Parathyroid adenoma (tissue), 2 donors: ENCODE results near the gene EIF1.
"Not testable (repeated sequence)": the region's sequence is repeated elsewhere in the genome, so short reads cannot be mapped to it uniquely, and the experiment has no call there.

Source experiments
- H2AFZ ChIP-seq: fragments of 300-600 bp; sonication (generic); one replicate; pipeline ENCODE4 v1.7.0; 2017; ENCODE audit warnings: antibody characterized with exemption, mild to moderate bottlenecking
- H3K27ac ChIP-seq: fragments of 300-600 bp; sonication (generic); one replicate; pipeline ENCODE4 v1.7.0; 2017
- H3K27me3 ChIP-seq: fragments of 300-600 bp; sonication (generic); one replicate; pipeline ENCODE4 v1.7.0; 2017; ENCODE audit warnings: low read length; ENCODE audit not compliant: control insufficient read depth, insufficient read depth
- H3K36me3 ChIP-seq: fragments of 300-600 bp; sonication (generic); one replicate; pipeline ENCODE4 v1.7.0; 2017; ENCODE audit warnings: low read length; ENCODE audit not compliant: control insufficient read depth, insufficient read depth
- H3K4me1 ChIP-seq: fragments of 300-600 bp; sonication (generic); one replicate; pipeline ENCODE4 v1.7.0; 2017; ENCODE audit warnings: control low read depth
- H3K4me2 ChIP-seq: fragments of 300-600 bp; sonication (generic); one replicate; pipeline ENCODE4 v1.7.0; 2017; ENCODE audit warnings: low read length
- H3K4me3 ChIP-seq: fragments of 300-600 bp; sonication (generic); one replicate; pipeline ENCODE4 v1.7.0; 2017; ENCODE audit warnings: low read depth, low read length
- H3K79me2 ChIP-seq: fragments of 300-600 bp; sonication (generic); one replicate; pipeline ENCODE4 v1.7.0; 2017; ENCODE audit warnings: control low read depth
- H3K9ac ChIP-seq: fragments of 300-600 bp; sonication (generic); one replicate; pipeline ENCODE4 v1.7.0; 2017; ENCODE audit warnings: mild to moderate bottlenecking
- H3K9me3 ChIP-seq: fragments of 300-600 bp; sonication (generic); one replicate; pipeline ENCODE4 v1.7.0; 2017; ENCODE audit warnings: low read length; ENCODE audit not compliant: control insufficient read depth
- CTCF ChIP-seq: fragments of 300-600 bp; sonication (generic); IDR thresholded peaks from one replicate; pipeline ENCODE4 v1.7.0; 2017; ENCODE audit warnings: antibody characterized with exemption, mild to moderate bottlenecking
- donor health status: primary hyperparathyroidism.

Gene EIF1

DNA sequence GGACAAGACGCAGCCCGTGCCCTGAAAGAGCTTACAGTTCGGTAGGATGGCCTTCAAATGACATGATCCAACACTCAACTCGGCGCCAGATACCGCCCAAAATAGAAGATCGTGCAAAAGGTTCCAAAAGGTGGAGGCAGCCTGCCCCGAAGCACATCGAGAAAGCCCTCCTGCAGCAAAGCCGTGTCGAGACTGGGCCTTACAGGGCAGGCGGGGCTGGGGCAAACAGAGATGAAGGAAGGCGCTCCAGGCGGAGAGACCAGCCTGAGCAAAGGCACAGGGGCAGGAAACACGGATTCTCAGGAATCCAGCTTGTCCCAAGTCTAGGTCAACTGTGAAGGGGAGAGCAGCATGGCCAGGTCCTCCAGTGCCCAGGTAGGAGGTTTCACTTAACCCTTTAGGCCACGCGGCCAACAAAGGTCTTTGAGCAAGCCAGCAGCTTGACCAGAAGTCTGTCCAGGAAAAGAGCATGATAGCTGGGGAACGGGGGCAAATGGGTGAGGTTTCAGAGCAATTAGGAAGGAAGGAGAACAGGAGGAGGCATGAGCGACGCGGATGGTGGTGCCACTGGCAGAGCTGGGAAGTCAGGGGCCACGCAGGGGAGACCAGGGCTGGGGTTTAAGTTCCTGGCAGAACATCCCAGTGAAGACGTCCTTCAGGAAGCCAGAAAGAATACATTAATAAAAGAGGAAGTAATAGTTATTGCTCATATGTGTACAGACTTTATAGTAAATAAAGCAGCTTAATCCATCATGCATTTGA lies 21.2 kb upstream of the EIF1 start:
- no peak overlapping the region for H3K9ac ChIP-seq
- no peak overlapping the region for H3K4me3 ChIP-seq
- peak overlapping the region; percentile 86 for H3K4me2 ChIP-seq
- no peak for TF ChIP-seq CTCF
- H3K36me3 ChIP-seq, result no peaks in the 10 kb centered on the region
- H3K4me1 ChIP-seq, result peaks cover 31% of the 10 kb centered on the region
- H3K79me2 ChIP-seq, result no peaks in the 10 kb centered on the region
- no peaks in the 10 kb centered on the region for H3K9me3 ChIP-seq
- no peaks in the 10 kb centered on the region for H3K27me3 ChIP-seq
- peak overlapping the region; percentile 90 for H2AFZ ChIP-seq
- H3K27ac ChIP-seq, result peak overlapping the region; percentile 97

DNA sequence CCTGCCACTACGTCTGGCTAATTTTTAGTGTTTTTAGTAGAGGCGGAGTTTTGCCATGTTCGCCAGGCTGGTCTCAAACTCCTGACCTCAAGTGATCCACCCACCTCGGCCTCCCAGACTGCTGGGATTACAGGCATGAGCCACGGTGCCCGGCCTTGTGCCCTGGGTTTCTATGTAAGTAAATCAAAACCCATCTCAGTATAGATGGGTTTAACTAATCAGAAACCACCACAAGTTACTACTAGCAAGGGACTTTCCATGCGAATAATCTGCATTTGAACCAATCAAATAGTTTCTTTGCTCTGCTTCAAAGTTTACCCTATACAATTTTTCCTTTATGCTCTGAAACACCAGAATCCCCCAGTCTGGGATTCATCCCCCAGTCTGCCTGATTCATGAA lies 16.5 kb upstream of the EIF1 start:
- no peak overlapping the region for H3K9ac ChIP-seq
- TF ChIP-seq CTCF, result no peak
- no peaks in the 10 kb centered on the region for H3K79me2 ChIP-seq
- H3K9me3 ChIP-seq, result no peaks in the 10 kb centered on the region
- H3K4me2 ChIP-seq, result no peak overlapping the region
- H2AFZ ChIP-seq, result no peak overlapping the region
- H3K27me3 ChIP-seq, result no peaks in the 10 kb centered on the region
- H3K27ac ChIP-seq, result no peak overlapping the region
- H3K4me3 ChIP-seq, result no peak overlapping the region
- H3K36me3 ChIP-seq, result no peaks in the 10 kb centered on the region
- peaks cover 2% of the 10 kb centered on the region for H3K4me1 ChIP-seq

DNA sequence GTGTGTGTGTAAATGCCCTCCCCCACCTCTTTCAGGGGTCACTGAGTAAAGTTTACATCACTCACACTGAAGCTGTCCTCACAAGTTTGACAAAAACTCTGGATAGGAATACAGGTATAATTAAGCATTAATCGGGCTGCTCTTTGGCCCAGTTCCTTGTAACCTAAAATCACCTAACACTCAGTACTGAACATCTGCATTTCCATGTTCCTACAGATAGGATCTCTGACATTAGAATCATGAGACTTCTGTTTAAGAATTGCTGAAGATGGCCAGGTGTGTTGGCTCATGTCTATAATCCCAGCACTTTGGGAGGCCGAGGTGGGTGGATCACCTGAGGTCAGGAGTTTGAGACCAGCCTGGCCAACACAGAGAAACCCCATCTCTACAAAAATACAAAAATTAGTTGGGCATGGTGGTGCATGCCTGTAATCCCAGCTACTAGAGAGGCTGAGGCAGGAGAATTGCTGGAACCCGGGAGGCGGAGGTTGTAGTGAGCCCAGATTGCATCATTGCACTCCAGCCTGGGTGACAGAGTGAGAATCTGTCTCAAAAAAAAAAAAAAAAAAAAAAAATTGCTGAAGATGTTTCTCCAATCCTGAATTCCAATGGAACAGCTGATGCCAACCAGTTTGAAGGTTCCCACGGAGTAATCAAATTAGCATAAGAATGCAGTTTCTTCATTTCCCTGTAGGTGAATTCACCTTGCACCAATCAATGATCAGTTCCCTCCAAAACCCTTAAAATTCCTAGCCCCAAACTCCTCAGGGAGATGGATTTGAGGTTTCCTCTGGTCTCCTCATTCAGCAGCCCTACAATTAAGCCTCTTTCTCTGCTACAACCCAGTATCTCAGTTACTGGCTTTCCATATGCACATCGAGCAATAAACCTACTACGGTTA lies 13.3 kb upstream of the EIF1 start:
- not testable (repeated sequence) for H3K4me2 ChIP-seq, H3K36me3 ChIP-seq, H2AFZ ChIP-seq, H3K27me3 ChIP-seq, H3K79me2 ChIP-seq, H3K27ac ChIP-seq, H3K4me1 ChIP-seq, H3K4me3 ChIP-seq, H3K9me3 ChIP-seq, H3K9ac ChIP-seq

DNA sequence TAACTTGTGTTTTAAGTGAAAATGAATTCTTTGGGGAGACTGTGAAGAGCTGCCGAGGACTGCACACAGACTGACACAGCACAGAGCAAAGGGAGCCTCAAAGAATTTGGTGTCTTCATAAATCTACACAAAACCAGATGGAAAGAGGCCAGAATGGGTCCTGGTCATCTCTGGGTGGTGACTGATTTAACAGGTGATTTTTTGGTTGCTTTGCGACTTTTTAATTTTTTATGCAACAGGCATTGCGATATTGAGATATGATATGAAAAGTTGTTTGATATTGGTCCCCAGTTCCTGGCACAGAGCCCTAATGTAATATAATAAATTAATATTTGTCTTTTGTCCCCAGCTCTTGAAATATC lies 12.6 kb upstream of the EIF1 start:
- H3K36me3 ChIP-seq, result no peaks in the 10 kb centered on the region
- H3K4me2 ChIP-seq, result no peak overlapping the region
- no peaks in the 10 kb centered on the region for H3K79me2 ChIP-seq
- TF ChIP-seq CTCF, result no peak
- H3K4me3 ChIP-seq, result no peak overlapping the region
- H3K27ac ChIP-seq, result no peak overlapping the region
- no peaks in the 10 kb centered on the region for H3K9me3 ChIP-seq
- no peaks in the 10 kb centered on the region for H3K4me1 ChIP-seq
- no peak overlapping the region for H3K9ac ChIP-seq
- H3K27me3 ChIP-seq, result no peaks in the 10 kb centered on the region
- no peak overlapping the region for H2AFZ ChIP-seq

GRCh38 chr17:41678411-41678906 lies 10.2 kb upstream of the EIF1 start:
- Histone ChIP-seq H3K4me2 (peak overlapping the region; percentile 49), H3K27me3 (no peaks in the 10 kb centered on the region), H2AFZ (peak overlapping the region; percentile 48), H3K36me3 (no peaks in the 10 kb centered on the region), H3K4me3 (no peak overlapping the region), H3K27ac (peak overlapping the region; percentile 60), H3K9me3 (no peaks in the 10 kb centered on the region), H3K4me1 (no peaks in the 10 kb centered on the region), H3K79me2 (no peaks in the 10 kb centered on the region), H3K9ac (no peak overlapping the region)
- no peak for TF ChIP-seq CTCF
